Measurements from ENCODE around the gene PDE6H.

PDE6H gene

DNA sequence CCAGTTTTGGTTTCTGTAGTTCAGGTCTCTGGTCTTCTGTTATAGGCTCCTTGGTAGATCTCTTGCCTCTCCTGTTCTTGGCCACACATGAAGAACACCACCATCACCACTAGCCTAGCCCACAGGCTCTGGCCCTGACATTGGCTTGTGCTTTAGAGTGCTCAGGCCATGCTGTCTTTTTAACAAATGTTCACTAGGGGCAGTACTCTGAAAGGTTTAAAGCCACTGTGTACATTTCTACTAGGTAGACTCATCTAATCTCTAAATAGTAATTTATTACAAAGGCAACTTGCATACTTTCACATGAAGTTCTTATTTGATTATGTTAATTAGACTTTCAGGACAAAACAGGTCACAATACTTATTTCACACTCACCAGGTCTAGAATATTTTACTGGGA lies 38.3 kb downstream of the PDE6H start:
- TF ChIP-seq, protein P1, sequence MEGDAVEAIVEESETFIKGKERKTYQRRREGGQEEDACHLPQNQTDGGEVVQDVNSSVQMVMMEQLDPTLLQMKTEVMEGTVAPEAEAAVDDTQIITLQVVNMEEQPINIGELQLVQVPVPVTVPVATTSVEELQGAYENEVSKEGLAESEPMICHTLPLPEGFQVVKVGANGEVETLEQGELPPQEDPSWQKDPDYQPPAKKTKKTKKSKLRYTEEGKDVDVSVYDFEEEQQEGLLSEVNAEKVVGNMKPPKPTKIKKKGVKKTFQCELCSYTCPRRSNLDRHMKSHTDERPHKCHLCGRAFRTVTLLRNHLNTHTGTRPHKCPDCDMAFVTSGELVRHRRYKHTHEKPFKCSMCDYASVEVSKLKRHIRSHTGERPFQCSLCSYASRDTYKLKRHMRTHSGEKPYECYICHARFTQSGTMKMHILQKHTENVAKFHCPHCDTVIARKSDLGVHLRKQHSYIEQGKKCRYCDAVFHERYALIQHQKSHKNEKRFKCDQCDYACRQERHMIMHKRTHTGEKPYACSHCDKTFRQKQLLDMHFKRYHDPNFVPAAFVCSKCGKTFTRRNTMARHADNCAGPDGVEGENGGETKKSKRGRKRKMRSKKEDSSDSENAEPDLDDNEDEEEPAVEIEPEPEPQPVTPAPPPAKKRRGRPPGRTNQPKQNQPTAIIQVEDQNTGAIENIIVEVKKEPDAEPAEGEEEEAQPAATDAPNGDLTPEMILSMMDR (IDR thresholded peaks at IDR 0.05; ENCODE audit: low read depth, low read length) = no peak
- no peak for DNase-seq (ENCODE audit: extremely low read depth, low read depth)

DNA sequence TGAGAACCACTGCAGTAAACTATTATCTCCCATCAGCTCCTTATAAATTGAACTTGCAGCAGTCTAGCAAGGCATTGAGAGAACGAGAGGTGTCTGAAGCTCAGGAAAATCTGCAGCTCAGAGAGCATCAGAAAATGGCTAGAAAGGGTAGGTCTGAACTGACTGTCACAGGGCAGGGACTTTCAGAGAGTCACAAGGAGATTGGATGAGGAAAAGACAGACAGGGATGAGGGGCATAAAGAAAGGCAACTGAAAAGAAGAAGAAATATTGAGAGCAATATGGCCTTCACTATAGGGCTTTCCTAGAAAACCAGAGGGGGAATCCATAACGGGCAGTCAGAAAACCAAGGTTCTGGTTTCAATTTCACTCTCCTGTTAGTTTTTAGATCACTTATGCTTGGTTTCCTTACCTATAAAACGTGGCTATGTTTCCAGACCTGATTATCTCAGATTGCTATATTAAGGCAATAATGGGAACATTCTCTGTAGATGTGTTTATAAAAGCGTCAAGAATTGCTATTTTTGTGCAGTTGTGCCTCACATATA lies 40.9 kb downstream of the PDE6H start:
- TF ChIP-seq, protein P1 (IDR thresholded peaks at IDR 0.05; ENCODE audit: low read depth, low read length) = no peak
- DNase-seq (ENCODE audit: extremely low read depth, low read depth) = no peak

DNA sequence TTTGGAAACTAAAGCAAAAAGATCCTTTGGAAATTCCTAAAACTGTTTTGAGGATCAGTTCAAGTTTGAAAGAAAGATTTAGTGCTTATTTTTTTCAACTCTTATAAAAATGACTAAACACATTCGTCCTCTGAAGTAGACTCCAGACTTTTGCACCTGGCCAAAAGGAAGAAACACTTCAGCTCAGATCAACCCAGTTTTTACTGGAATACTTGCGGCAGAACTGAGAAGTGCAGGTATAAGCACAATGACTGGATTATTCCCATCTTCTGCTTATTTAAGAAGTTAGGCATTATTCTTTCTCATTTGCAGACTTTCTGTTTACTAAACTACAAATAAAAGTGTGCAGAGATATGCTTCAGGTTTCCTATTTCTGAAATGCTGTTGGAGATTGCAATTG lies 41.9 kb downstream of the PDE6H start:
- TF ChIP-seq, protein P1 (IDR thresholded peaks at IDR 0.05; ENCODE audit: low read depth, low read length) = no peak

DNA sequence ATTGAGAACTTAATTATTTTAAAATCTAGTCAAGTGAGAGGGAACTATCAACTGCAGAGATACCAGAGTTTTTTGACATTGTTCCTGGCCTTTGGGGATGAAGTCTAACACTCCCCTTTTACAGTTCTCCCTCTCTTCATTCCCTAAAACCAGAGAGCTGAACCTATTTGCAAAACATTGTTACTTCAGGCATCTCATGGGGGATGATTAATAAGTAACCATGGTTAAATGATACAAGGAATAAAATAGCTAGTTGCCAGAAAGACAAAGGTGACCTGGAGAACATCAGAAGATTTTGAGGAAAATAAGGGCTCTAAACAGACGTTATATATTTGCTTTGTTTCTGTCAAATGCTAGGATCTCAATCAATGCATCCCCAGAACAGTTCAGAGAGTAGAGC lies 42.3 kb downstream of the PDE6H start:
- DNase-seq (ENCODE audit: extremely low read depth, low read depth) = no peak

More for the DNA sequence above, 41.9 kb downstream of the PDE6H start:
- no peak for DNase-seq (ENCODE audit: extremely low read depth, low read depth)

DNA sequence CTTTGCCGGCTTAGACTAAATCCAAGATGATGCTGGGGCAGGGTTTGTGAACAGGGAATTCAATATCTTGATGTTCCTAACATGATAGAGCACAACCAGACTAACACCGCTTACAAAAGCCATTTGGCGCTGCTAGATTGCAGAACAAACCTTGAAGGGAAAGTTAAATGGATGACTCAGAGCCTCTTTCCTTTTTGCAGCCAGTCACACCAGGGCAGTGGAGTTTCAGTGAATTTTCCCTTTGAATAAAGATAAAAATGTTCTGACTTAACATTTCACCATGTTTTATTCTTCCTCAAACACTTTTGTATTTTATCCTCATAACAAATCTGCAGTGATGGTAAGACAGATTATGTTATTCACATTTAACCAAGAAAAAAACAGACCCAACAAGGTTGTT lies 47.3 kb downstream of the PDE6H start:
- no peak for DNase-seq (ENCODE audit: extremely low read depth, low read depth)
- TF ChIP-seq, protein P1 (IDR thresholded peaks at IDR 0.05; ENCODE audit: low read depth, low read length) = no peak

More for the DNA sequence above, 42.3 kb downstream of the PDE6H start:
- TF ChIP-seq, protein P1 (IDR thresholded peaks at IDR 0.05; ENCODE audit: low read depth, low read length) = no peak

Data from AG09319 (cell line).